Loucy (cell line): ENCODE data around the gene CACNA1H.

Experiments used
- H2AFZ ChIP-seq: fragments of 200-600 bp; sonication (generic); 2 replicates; pipeline ENCODE4 v1.6.0; 2016; ENCODE audit warnings: antibody characterized with exemption, mild to moderate bottlenecking, low read length, moderate library complexity
- H3F3A ChIP-seq: fragments of 200-600 bp; 2 replicates; pipeline ENCODE4 v1.6.0; 2016; ENCODE audit warnings: antibody characterized with exemption, low read depth, mild to moderate bottlenecking
- H3K27me3 ChIP-seq: fragments of 200-600 bp; sonication (generic); 2 replicates; pipeline ENCODE4 v1.6.1; 2014; ENCODE audit warnings: low read length, mild to moderate bottlenecking; ENCODE audit not compliant: insufficient read depth, poor library complexity, severe bottlenecking
- H3K36me3 ChIP-seq: fragments of 200-600 bp; sonication (generic); 2 replicates; pipeline ENCODE4 v1.6.1; 2016; ENCODE audit warnings: low read length; ENCODE audit not compliant: insufficient read depth
- H3K4me1 ChIP-seq: fragments of 200-600 bp; sonication (generic); 2 replicates; pipeline ENCODE4 v1.5.1; 2014; ENCODE audit warnings: low read length, mild to moderate bottlenecking; ENCODE audit not compliant: insufficient read depth, poor library complexity, severe bottlenecking
- H3K4me2 ChIP-seq: fragments of 200-600 bp; sonication (generic); 2 replicates; pipeline ENCODE4 v1.6.0; 2014; ENCODE audit warnings: antibody characterized with exemption, low read length, low read depth, mild to moderate bottlenecking; ENCODE audit not compliant: poor library complexity, severe bottlenecking
- H3K4me3 ChIP-seq: fragments of 200-600 bp; sonication (generic); 2 replicates; pipeline ENCODE4 v1.5.1; 2014; ENCODE audit warnings: low read length, mild to moderate bottlenecking, mixed read lengths; ENCODE audit not compliant: poor library complexity, severe bottlenecking
- H3K79me2 ChIP-seq: fragments of 200-600 bp; sonication (generic); 2 replicates; pipeline ENCODE4 v1.6.1; 2014; ENCODE audit warnings: low read length; ENCODE audit not compliant: insufficient read depth
- H3K9ac ChIP-seq: fragments of 200-600 bp; sonication (generic); 2 replicates; pipeline ENCODE4 v1.6.0; 2014; ENCODE audit warnings: mild to moderate bottlenecking, low read depth, low read length, moderate library complexity; ENCODE audit not compliant: poor library complexity, severe bottlenecking
- H3K9me2 ChIP-seq: fragments of 200-600 bp; sonication (generic); replicated peaks from 2 replicates; pipeline ENCODE4 v1.6.1; 2016; ENCODE audit warnings: low read depth, low read length, mixed read lengths
- H3K9me3 ChIP-seq: fragments of 200-600 bp; sonication (generic); 2 replicates; pipeline ENCODE4 v1.6.1; 2014; ENCODE audit warnings: mild to moderate bottlenecking, antibody characterized with exemption, low read length, low read depth; ENCODE audit not compliant: insufficient read depth
- H4K20me1 ChIP-seq: fragments of 200-600 bp; sonication (generic); 2 replicates; pipeline ENCODE4 v1.6.0; 2014; ENCODE audit warnings: antibody characterized with exemption, low read length, mild to moderate bottlenecking; ENCODE audit not compliant: insufficient read depth, poor library complexity, severe bottlenecking
- CTCF ChIP-seq: fragments of 200-600 bp; sonication (generic); conservative IDR thresholded peaks from 2 replicates; pipeline ENCODE4 v1.5.1; 2014; ENCODE audit warnings: mild to moderate bottlenecking, antibody characterized with exemption, low read length
- EZH2phosphoT487 ChIP-seq: fragments of 200-600 bp; IDR thresholded peaks from 2 replicates; pipeline ENCODE4 v1.6.1; 2018; ENCODE audit warnings: antibody characterized with exemption, mild to moderate bottlenecking, moderate library complexity, borderline replicate concordance

CACNA1H gene

GRCh38 chr16:1137604-1138003, 15.3 kb upstream of the CACNA1H start:
- Histone ChIP-seq H3K4me3 (no peak overlapping the region), H3K36me3 (no peaks in the 10 kb centered on the region), H4K20me1 (no peaks in the 10 kb centered on the region), H3K9ac (no peak overlapping the region), H3K79me2 (no peaks in the 10 kb centered on the region), H3K4me1 (no peaks in the 10 kb centered on the region), H3K9me3 (no peaks in the 10 kb centered on the region), H3K27me3 (no peaks in the 10 kb centered on the region), H2AFZ (no peak overlapping the region), H3K9me2 (no peaks in the 10 kb centered on the region), H3F3A (no peaks in the 10 kb centered on the region), H3K4me2 (no peak overlapping the region)
- TF ChIP-seq CTCF = no peak
- no peak for TF ChIP-seq EZH2phosphoT487

DNA sequence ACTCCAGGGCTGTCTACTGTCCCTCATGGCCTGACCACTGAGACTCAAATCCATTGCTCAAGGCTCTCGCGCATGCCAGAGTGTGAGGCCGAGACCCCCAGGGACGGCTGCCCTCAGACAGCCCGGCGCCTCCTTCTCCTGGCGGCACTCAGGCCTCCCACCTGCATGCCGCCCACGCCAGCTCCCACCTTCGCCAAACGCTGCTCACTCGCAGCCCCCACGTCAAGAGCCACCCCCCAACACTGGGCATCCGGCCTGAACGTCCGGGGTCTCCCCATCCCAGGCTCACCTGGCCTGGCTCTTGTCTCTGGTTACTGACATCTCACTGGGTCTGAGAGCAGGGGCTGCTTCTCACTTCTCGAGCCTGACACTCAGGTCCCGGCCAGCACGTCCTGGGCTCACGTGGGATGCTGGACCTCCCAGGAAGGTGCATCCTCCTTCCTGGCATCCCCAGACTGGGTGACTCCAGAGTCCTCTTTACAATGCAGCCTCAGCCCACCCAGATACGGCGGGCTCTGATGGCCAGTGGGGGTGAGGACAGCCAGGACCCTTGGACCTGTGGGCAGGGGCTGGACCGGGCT, 12.2 kb upstream of the CACNA1H start:
- Histone ChIP-seq H2AFZ (no peak overlapping the region), H3K4me3 (no peak overlapping the region), H3K9ac (no peak overlapping the region), H3K36me3 (no peaks in the 10 kb centered on the region), H3K4me2 (no peak overlapping the region), H3F3A (no peaks in the 10 kb centered on the region), H4K20me1 (no peaks in the 10 kb centered on the region), H3K4me1 (no peaks in the 10 kb centered on the region), H3K9me2 (no peaks in the 10 kb centered on the region), H3K27me3 (no peaks in the 10 kb centered on the region), H3K79me2 (no peaks in the 10 kb centered on the region), H3K9me3 (no peaks in the 10 kb centered on the region)
- TF ChIP-seq EZH2phosphoT487 (no peak), CTCF (no peak)

DNA sequence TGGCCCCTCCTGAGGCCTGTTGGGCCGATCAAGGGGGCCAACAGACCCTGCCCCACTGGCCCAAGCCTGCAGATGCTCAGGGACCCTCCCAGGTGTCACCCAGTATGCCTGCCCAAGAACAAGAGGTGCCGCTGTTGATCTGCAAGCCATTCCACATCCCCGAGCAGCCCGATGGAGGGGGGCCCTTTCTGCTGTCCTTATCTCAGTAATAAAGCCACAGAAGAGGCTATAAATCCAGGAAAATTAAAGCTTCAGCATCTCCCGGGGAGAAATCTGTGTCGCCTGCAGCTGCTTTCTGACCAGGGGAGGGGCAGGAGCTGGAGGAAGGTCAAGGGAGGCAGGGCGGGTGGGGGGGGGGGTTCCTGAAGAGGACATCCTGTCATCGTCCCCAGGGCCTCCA, 11.7 kb upstream of the CACNA1H start:
- Histone ChIP-seq H3K36me3 (no peaks in the 10 kb centered on the region), H3K9me2 (no peaks in the 10 kb centered on the region), H2AFZ (no peak overlapping the region), H3K9me3 (no peaks in the 10 kb centered on the region), H3K4me1 (no peaks in the 10 kb centered on the region), H3K9ac (no peak overlapping the region), H3K4me2 (no peak overlapping the region), H3F3A (no peaks in the 10 kb centered on the region), H4K20me1 (no peaks in the 10 kb centered on the region), H3K4me3 (no peak overlapping the region), H3K27me3 (no peaks in the 10 kb centered on the region), H3K79me2 (no peaks in the 10 kb centered on the region)
- TF ChIP-seq CTCF = no peak
- TF ChIP-seq EZH2phosphoT487 = no peak
